HG03354 (cell line): ENCODE measurements around the gene TMIE.

Experiments
- ATAC-seq: cut with Tn5 transposase; IDR thresholded peaks from one replicate; pipeline ENCODE4 v1.9.1; 2021; ENCODE audit warnings: mild to moderate bottlenecking; ENCODE audit not compliant: unreplicated experiment, poor library complexity, severe bottlenecking

TMIE gene, protein sequence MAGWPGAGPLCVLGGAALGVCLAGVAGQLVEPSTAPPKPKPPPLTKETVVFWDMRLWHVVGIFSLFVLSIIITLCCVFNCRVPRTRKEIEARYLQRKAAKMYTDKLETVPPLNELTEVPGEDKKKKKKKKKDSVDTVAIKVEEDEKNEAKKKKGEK

DNA sequence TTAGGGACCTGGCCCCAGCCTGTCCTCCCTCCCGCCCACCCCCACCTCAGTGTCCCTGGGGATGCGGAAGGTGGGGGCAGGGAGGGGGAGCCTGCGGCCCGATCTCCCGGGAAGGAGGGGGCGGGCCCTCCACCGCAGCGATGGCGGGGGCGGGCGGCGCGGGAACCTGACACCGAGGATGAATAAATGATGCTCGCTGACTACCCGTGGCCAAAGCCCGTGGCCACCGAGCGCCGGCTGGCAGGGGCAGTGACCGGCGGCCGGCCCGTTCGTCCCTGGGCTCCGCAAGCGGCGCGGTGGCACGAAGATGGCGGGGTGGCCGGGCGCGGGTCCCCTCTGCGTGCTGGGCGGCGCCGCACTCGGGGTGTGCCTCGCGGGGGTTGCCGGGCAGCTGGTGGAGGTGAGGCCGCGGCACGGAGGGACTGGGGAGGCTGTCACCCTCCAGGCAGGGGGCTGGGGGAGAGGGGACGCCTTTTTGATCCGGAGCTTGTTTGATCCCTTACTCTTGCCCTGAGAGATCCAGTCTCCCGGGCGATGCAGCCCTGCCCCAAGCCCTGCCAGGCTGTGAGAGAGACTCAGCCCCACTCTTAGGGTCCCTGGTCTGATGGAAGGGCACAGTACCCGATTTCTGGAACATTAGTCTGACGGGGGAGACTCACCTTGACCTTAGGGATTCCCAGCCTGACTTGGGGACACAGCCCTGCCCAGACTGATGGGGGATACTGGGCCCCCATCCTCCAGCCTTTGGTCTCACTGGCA lies at the start of gene TMIE:
TMIE (plus strand) TSS at position 212 of the 759 bp plus-strand sequence; CDS start at position 308, 96 bp downstream.
- ATAC-seq = no peak

DNA sequence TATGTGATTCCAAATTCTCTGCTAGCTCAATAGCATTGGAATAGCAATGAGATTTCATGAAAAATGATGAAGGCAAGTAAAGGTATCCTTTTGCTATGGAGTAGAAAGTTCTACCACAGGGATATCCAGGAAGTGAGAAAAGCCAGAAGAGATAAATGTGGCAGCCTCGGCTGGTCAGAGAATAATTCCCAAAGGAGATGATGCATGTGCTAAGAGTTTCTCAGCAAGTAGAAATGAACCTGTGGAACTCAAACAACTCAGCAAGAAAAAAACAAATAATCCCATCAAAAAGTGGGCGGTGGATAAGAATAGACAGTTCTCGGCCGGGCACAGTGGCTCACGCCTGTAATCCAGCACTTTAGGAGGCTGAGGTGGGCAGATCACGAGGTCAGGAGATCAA lies 45.9 kb upstream of the TMIE start:
- no peak for ATAC-seq

DNA sequence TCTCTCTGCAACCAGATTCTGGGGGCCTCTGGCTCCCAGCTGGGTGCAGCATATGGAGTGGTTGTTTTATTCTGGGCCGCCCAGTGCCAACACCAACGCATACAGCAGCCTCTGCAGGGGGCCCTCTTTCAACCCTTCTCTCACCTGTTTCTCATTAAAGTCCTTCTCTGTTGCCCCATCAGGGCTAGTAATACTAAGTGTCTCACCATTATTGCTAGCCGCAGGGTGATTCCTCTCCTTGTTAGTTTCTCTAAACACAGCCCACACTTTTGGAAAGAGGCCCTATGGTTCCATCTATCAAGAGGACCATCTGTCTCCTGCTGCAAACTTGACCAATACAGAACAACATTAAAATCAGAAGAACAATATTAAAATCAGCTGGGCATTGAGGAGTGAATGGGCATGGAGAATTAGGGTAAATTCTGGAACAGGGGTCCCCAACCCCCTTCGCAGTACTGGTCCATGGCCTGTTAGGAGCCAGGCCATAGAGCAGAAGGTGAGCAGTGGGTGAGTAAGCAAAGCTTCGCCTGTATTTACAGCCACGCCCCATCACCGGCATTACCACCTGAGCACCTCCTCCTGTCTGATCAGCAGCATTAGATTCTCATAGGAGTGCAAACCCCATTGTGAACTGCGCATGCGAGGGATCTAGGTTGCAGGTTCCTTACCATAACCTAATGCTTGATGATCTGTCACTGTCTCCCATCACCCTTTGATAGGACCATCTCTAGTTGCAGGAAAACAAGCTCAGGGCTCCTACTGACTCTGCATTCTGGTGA lies 44.2 kb upstream of the TMIE start:
- ATAC-seq = no peak

DNA sequence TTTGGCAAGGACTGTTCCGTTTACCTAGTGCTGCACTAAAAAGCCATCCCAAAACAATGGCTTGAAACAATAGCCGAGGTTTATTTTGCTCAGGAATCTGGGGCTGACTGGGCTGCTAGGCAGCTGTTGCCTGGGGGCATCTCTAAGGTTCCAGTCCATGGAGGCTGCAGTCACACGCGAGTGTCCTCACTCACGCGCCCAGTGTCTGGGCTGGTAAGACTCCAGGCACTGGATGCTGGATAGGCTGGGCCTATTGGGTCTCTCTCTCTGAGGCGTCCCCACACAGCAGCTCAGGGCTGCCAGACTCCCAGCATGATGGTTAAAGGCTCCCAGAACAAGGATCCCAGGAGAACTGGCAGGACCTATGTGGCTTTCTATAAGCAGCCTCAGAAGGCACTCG lies 41.9 kb upstream of the TMIE start:
- ATAC-seq = no peak

DNA sequence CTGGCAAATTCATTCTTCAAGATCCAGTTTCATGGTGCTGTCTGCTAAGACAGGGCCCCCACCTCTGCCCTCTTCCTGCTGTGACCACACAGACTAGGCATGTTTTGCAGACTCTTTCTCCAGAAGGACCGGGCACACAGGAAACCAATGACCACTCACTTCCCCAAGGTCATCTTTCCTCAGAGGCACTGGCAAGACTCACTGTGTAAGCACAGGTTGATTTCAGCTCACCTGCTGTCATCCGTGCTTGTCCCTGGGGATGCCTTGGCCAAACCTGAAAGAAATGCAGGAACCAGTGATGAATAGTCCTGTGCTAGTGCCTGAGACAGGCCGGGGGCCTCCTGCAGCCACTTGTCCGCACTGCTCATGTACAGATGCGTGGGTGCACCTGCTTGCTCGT lies 41.2 kb upstream of the TMIE start:
- ATAC-seq = no peak

DNA sequence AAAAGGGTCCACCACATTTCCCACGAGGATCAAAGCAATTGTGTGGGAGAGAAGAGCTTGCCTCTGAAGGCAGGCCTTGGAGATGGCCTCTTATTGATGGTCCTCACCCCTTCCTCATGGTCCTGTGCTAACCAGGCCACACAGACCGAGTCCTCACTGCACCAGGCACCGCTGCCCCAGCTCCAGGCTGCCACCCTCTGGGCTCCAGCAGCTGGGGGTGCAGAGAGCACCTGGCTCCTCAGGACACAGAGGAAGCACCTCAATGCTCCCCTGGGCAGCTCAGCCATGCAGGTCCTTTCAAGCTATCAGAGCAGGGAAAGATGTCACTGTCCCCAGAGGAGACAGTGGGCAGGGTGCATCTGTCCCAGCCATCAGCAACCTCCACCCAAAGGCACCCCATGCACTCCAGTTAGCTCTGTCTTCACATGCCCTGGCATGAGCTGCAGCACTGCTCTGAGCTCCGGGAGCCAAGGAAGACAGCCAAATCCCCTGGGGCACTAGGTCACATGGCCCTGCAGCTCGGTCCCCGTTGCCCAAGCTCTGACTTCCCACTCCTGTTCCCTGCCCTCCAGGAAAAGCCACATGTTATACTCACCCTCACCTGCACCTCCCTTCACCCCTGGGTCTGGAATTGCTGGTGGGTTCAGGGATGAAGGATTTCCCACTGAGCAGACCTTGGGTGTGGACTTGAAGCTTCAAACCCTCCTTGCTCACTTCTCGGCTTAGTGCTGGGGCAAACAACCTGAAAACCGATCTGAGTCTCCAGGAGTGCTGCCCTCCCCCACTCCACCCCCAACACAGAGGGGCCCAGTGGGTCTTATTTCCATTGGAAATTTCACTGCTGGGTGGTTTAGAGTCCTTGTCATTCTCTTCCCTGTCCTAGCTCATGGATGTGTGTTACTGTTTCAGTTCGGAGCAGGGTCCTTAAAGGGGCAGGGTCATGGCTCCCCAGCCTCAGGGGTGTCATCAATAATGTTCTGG lies 40.4 kb upstream of the TMIE start:
- no peak for ATAC-seq

DNA sequence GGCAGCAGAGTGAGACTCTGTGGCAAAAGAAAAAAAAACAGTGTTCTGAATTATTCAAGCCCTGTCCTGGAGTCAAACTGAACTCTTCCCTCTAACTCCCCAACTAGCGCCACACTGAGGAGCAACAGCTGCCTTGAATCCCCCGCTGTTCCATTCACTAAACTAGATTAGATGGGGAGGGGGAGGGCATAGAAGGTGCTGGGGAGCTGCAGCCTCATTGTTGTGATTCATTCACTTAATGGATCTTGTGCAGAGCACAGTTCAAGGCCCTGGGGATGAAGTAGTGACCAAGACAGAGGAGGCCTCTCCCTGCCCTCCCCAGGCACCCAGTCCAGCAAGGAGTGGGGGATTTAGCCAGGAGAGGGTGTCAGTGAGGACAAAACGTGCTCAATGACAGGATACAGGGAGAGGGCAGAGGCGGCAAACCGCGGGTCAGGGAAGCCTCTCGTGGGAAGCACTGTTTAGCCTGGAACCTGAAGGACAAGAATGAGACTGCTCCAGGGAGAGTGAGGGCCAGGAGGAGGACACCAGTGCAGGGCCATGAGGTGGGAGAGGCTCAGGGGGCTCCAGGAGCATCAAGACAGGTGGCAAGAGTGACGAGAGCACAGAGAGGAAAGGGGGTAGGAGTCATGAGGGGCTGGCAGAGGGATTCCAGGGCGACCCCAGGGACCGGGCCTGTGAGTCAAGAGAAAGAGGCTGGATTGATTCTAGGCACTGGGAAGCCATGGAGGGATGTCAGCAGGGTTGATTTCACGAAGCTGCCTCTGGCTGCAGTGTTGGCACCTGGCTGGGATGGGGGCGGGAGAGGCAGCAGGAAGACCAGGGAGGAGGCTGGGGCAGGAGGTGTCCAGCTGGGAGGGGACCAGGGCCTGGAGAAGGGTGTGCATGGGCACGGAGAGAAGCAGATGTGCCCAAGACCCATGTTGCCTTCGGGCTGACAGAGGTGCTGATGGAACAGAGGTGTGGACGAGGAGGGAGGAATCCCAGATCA lies 39.1 kb upstream of the TMIE start:
- no peak for ATAC-seq

DNA sequence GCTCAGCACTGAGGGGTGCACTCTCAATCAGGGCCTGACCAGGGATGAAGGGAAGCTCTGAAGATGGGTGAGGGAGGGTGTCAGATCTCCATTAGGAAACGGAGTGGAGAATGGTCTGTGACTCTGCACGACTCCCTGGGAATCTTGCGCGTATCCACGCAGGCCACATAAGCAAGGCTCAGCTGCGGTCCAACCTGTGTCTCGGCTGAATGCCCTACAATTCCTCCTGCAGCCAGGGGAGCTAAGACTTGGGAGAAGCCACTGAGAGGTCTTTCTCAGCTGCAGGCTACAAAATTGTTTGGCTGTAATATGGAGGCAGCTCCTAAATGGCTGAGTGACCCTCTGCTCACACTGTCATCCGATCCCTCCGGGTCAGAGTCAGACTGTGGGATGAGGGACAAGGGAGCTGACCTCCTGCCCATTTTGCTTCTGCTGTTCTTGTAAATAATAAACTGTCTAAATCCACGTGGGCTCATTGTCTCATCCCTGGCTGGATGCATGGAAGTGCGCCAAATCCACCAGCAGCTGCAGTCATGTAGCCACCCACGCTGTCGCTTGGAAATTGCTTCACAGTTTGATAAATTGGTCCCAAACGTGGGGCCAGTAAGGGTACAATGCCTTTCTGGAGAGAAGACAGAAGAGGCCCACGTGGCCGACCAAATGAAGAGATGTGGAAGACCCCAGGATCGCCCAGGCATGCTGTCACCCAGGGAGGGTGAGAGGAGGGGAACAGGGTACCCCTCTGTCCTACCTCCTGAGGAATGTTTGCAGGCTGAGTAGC lies 38.2 kb upstream of the TMIE start:
- ATAC-seq = no peak

DNA sequence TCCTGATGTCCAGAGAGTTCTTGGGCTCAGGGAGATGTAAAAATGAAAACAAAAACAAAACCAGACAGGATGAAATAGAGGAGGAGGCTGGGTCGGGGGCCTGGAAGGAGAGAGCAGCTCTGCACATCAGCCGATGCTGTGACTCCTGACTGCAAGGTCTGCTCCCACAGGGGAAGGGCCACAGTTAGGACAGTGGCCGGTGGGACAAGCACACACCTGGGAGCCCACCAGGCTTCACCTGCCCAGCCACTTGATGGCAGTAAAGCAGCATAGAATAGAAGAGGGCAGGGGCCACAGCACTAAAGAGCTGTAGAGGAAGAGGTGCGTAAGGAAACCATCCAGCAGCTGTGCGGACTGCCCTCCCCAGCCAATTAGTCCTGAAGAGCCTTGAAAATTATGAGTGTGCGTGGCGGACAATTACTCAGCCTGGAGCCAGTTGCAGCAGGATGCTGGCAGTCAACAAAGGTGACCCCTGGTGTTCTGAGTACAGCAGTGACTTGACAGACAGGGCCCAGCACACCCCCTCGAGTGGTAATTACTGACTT lies 37.5 kb upstream of the TMIE start:
- no peak for ATAC-seq

DNA sequence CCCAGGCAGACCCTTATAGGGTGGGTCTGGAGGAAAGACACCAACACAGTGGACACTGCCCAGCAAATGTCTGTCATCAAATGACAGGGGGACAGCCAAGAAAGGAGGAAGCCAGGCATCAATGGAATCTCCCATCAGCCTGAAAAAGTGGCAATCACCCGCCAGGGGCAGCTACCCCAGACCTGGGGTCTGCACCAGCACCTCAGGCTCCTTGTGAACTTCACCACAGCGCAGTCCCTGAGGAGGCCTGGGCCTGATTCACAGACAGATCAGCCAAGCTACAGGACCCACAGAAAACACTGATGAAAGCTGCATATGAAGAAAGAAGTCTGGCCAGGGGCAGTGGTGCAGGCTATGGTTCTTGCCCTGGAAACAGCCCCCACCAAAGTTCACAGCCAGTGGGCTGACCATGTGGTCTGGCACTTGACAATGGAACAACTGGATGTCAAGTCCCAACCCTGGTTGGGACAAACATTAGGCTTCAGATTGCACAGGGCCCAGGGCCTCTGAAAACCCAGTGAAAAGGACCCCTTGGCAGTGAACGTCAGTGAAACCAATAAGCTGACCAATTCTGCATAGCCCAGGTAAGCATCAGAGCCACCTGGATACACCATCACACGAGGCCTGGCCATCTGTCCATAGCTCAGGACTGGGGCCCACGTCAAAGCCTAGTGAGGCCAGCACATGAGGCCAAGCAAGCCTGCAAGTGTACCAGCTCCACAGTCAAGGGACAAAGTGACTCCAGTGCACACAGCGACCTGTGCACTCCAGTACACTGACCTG lies 36.8 kb upstream of the TMIE start:
- ATAC-seq = no peak

DNA sequence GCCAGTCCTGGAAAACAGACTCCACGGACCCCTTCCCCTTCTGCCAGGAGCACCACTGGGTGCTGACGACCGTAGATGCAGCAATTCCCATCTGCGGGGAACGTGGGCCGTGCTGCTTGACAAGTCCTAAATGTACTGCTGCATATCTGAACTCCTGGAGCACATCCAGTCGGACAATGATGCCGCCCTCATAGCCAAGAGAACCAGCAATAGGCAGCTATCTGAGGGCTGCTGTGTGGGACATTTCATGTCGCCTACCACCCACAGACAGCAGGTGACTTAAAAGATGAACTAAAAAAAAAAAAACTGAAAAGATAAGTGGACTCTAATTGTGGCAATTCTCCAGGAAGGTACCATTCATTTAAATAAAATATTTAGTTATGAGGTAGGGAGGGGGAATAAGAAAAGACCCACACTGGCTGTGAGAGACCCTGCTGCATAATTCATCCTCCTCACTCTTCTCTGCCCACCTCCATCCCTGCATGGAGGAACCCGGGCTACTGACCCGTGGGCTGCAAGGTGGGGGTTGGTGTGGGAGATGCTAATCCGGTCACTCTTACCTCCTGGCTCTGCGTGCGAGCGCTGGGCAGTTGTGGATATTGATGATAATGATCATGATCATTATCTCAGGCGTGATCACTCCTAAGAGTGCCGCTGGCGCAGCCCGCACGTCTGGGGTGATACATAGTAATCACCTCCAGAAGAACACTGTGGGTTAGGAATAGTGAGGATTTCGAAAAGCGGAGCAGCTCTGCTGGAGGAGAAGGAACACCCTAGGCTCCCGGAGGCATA lies 36.0 kb upstream of the TMIE start:
- ATAC-seq = no peak

DNA sequence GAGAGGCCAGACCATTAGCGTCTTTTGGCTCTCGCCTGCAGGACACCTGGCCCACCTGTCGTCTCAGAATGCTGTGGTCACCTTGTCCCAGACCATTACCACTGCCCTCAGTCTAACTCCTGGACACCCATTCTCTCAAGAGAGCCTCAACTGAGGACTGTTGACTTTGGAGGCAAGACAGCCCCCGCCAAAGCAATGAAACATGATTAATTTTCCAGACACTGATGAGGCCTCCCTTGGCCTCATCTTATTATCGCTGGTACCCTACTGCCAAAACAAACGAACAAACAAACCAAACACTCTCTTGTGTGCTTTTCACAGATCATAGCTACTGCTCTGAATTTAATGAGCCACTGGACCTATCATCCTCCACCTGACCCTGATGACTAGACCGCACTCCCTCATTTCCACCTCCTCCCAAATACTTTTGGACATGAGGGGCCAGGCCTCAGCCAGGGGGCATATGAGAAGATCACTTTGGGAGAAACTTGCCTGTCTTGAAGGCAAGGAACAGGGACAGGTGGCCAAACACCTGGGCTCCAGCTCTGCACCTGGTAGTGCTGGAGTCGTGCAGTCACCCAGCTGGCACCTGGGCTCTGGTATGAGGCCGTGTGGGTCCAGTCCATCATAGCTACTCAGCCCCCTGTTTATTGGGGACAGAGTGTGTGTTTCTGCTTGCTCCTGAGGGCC lies 35.3 kb upstream of the TMIE start:
- no peak for ATAC-seq

DNA sequence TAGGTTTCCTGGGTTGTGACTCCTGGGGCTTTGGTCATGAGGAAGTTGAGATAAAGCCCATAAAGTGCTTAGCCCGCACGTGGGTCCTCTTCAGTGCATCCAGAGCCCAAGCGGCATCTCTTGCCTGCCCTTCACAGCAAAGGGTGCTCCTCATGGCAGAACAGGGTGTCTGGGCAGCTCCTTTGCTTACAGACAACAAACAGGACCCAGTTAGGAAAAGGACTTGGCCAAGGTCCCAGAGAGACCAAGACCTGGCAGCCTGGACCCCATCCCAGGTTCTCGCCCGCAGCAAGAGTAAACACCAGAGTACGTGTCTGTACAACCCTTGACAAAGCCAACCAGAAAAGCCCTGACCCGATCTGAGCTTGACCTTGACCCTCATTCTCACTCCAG lies 34.7 kb upstream of the TMIE start:
- ATAC-seq = no peak

DNA sequence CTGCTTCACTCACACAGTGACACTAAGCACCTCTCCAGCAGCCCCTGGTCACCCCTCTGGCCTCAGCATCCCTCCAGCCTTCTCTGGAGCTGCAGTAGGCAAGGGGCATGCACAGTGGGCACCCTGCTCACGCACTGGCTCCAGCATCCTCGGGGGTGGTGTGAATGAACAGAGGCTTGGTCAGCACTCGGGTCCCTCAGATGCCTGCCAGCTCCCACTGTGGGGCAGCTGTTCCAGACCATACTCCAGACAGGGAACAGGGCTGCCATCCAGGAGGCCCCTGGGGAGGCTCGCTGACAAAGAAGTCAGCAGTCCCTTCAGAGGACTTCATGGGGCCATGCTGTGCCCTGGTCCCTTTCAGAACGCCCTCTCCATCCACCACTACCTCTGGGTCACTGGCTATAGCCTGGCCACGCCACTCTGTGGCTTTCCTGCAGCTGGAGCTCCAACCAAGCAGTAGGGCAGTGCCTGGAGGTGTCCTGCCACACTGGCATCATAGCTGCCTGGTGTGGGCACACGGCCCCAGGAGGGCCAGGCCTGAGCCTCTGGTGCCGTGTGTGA lies 34.1 kb upstream of the TMIE start:
- ATAC-seq = no peak

DNA sequence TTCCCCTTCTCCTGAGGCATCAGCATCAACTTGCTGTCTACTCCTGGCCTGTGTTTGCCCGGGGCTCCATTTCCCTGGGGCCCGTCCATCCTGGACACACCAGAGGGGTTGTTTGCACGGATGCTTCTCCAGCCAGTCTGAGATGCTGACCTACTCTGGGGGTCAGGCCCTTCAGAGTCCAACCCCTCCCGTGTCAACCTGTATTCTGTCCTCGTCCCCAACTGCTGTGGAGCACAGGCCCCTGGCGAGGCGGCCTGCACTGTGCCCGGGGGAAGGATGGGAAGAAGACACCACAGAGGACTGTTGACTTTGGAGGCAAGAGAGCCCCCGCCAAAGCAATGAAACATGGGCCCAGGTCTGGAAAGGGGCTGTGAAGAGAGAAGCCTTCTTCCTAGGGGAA lies 33.5 kb upstream of the TMIE start:
- ATAC-seq = no peak
